Raji (cell line): ENCODE results near the gene ASB15.

Source experiments
- POLR2A ChIP-seq: IDR thresholded peaks from 2 replicates; pipeline ENCODE4 v1.6.1; 2011; ENCODE audit warnings: low read depth, low read length, control low read depth; ENCODE audit not compliant: insufficient read depth

ASB15 gene

DNA sequence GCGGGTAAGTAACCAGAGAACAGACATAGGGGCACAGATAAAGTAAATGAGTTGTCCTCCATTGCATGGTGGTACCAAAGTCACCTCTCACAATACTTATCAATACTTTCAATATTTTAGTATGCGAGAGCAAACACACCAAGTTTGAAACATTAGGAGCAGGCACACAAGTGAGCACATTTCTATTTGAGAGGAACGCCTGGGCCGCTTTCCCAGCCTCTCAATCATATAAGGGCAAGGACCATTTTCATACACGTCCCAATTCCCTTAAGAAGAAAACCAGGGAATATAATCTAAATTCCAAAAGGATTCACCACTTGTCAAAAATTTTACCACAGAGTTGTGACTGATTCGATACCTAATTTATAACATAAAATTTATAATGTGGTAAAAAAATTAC lies 61.6 kb downstream of the ASB15 start:
- no peak for TF ChIP-seq POLR2A

DNA sequence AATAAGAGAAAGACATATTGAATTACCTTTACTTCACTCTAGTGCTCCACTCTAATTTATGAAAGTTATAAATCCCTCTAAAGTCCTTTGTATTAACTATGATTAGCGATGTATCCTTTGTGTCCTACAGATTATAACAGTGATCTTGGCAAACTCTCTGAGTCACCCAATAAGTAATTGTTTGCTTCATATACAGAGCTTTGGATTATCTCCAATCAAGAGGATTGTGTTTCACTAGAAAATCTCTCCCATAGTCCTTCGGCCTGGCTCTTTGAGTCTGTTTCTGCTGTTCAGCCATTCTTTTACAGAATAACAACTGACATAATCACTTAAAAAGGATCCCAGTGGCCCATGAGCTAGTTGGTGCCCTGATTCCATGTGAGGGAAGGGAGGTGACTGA lies 63.5 kb downstream of the ASB15 start:
- no peak for TF ChIP-seq POLR2A

DNA sequence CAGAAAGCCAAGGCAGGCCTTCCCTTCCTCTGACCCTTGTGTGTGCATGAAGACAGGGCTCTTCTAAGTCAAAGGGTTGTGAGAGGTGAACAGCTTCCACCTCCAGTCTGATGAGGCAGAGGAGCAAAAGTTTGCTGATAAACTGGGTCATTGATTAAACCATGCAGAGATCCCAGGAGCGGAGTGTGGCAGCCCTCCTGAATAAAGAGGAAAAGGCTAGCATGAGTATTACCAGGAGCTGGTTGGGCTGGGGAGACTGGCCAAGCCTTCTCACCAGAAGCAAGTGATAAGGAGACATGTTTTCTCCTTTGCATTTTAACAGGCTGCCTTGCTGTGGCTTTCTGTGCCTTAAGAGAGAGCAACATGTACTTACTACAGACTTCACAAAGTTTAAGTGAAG lies 64.3 kb downstream of the ASB15 start:
- TF ChIP-seq POLR2A: no peak

DNA sequence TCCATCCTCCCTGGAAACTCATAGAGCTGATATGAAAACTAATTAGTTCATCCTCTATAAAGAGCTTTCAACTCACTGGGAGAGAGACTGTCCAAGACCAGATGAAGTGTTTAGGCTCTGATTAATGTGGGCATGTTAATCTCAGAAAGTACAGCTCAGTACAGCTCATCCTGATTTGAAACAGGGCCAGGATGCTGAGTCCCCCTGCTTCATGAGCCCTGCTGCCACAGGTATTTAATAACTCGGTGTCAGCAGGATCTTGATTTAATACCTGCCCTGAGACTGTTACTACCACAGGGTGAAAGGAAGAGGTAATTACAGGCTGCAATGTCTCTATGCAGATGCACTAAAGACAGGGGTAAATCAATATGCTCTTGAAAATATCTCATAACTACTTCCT lies 64.9 kb downstream of the ASB15 start:
- TF ChIP-seq POLR2A: no peak

DNA sequence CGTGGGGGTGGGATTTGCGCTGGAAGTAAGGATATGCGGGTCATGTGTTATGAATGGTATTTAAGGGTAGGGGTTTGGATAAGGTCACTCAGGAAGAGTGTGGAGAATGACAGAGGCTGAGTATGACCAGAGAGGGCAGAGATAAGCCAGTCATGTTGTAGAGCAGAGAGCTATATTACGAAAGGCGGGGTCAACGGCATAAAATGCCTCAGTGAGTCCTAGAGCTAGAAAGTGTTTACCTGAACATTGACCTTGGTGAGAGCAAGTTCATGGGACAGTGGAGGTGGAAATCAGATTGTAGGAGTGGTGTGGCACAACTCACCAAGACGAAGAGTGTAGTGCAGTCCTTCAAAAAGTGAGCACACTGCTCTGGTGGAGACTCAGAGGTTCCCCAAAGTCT lies 67.9 kb downstream of the ASB15 start:
- no peak for TF ChIP-seq POLR2A

DNA sequence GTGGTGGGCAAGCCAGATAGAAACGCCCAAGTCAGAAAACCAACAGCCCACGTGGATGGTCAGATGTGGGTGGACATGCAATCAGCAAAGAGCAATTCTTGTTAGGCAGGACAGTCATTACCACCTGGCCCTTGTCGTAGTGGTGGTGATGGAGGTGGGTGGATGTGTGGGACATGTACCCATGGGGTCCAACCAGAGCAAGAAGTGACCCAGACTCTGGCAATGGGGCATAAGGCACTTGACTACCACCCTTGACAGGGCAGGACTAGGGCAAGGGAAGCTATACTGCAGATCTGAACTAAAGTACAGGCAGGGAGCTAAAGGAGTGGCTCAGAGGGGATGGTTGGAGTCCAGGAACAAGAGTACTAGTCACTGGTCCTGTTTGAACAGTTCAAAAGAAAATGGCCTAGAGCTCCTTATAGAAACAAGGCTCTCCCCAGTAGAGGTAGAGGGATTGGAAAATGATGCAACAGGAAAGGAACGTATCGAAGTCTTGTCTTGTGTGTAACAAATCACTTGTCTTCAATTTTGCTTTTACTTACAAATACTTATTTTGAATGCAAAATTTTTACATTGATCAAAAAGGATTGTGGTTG lies 71.6 kb downstream of the ASB15 start:
- TF ChIP-seq POLR2A: no peak

DNA sequence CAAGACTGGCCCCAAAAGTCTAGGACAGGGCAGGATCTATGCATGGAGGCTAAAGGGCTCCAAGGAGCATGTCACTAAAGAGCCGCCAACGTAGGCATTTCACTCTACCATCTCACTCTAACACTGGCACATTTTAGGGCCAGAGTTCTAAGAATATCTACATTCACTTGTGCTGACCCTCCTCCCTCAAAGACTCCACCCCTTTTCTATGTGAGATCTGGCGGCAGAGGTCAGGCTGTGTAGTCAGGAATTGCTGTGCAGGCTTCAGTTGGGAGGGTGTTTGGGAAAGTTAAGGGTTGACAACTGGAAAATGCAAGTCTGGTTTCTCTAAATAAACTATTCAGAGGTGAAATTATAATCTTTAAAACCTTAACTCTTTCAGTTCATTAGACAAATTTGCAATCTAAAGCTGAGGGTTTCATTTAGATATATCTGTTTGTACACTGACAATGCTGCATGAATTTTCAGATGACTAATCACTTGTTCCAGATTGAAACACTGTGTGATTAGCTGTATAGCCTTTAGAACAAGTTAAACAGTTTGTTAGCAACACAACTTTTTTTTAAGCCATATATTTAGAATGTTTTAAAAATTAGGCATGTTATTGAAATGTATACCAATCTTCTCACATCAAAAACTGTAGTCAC lies 72.3 kb downstream of the ASB15 start:
- TF ChIP-seq POLR2A: no peak

DNA sequence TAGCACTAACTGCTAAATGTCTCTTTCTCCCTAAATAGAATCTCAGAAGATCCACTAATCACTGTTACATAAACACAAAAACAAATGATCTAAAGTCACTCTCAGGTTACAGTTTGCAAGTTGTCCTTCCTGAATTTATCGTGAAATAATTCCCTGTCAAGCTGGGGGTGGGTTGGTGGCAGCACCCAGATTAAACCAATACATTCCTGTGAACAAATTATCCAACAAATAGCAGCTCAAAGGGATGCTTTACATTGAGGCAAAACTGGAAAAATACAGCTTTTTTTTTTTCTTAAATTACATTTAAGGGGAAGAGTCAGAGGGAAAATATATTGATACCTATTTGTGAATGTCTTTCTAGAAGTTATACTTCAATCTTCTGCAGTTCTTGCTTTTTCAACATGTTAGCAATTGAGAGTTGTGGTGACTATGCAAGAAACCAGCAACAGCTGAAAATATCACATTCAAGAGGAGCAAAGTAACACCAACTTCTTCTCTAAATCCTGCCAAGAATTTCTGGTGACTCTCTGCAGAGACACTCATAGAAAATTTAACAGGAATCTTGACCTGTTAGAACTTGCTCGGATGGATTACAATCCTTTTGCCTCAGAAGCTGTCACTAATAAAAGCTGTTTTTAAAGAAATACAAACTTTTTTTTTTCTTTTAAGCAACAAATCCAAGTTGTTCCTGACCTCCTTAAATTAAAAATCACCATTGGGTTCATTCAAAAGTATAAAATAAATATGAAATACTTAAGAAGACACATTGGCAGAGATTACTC lies 73.0 kb downstream of the ASB15 start:
- no peak for TF ChIP-seq POLR2A

DNA sequence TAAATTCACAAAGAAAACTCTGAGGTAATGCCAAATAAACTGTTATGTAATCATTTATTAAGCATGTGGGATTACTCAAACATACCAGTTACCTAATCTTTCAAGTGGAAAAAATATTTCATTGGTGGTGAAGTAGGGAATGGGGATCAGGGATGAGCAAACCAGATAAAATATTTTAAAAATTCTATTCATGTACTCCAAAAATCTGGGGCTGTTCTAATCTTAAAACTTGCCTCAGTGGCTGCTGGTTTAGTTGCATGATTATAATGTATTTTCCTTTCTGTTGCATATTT lies 73.5 kb downstream of the ASB15 start:
- no peak for TF ChIP-seq POLR2A

DNA sequence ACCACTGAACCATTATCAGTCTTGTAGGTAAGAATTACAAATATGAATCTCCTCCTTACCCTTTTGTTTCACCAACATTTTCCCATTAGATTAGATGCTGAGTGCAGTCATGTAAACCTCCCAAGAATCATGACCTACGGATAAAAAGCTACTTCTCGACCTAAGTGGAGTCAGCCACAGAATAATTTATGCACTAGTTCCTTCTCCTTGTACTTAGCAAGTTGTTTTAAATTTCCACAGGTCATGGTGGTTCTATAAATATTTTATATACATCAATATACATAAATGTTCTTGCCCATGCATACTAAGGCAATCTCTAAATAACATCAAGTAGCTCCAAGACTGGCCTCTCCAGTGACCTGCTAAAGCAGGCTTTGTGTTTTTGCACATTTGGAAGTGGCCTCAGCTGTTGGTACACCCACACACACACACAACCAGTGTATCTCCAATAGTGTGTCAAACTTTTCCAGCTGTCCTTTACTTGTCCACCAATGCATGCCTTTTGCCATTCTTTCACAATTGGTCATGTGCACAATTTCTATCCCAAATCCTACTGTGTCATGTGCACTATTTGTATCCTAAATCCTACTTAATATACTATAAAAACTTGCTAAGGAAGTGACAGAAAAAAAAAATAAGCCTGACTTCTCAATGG lies 75.6 kb downstream of the ASB15 start:
- no peak for TF ChIP-seq POLR2A

DNA sequence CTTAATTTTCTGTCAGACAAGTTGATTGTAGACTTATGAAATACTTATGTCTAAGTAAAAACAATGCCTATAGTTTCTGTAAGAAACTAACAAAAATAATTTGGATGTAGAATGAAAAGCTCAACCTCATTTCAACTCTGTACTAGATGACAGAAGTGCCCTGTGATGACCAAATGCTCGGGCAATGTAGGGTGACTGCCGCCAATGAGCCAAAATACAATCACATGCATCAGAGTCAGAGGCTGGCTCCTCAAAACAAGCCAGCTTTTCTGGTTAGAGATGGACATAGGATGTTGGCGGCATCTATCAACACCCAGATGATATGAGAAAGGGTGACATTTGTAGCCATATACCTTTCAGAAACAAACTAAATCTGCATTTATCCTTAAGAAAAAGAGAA lies 78.0 kb downstream of the ASB15 start:
- TF ChIP-seq POLR2A: no peak

DNA sequence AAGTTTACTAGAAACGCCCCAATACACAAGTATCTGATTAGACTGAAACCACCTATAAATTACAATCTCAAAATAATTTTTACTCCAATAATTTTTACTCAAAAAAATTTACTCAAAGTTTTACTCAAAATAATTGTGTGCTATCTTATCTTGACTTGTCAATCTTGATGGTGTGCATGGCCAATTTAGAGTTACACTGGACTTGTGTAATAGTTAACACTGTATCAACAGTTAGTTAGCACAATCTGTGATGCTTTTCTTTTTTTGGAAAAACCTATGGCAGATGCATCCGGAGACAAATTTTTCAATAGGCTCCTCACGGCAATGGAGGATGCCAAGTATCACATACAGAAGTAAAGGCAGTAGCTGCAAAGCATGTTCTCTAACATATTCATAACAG lies 79.0 kb downstream of the ASB15 start:
- TF ChIP-seq POLR2A: no peak

DNA sequence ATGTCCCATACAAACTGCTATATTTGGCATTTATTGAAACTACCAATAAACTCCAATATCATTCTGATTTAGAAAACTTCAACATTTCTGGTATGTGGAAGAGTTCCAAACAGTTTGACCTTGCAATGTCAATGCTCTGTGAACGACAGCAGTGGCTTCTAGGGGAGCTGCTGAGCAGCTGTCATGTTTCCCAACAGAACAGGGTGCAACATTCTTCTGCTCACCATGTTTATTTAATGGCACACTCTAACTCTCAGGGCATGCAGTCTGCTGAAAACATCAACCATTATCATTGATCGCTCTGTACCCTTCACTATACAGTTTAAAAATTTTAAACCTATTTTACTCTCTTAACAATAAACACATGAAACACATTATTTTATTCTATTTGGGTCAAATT lies 79.9 kb downstream of the ASB15 start:
- TF ChIP-seq POLR2A: no peak

DNA sequence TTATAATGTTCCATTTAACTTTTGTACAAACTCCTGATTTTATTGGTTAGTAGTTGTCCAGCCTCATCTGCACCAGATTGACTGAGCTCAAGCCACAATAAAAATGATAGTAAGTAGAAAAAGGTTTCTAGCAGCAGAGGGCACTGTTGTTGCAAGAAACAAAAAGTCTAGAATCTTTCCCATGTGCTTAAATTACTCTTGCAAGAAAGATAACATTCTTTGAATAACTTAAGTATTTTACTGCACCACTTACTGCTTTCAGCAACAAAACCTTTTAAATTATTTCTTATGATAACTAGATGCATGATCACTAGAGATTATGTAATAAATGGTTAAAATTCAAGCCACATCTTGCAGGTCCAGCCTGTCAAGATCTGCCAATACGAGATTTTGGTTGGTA lies 81.1 kb downstream of the ASB15 start:
- TF ChIP-seq POLR2A: no peak

DNA sequence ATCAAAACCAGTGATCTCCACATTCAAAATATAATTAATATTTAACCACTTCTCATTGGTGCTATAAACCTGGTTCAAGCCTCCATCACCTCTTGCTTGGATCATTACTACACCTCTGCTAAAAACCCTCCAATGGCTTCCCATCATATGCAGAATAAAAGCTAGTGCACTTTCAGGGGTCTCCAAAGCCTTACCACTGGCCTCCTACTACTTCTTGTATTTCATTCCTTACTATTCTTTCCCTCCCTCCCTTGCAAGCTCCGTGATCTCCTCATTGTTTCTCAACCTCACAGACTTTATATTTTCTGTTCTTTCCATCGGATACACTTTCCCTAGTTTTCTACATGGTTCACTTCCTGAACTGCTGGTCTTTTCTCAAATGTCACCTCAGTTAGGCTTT lies 85.5 kb downstream of the ASB15 start:
- no peak for TF ChIP-seq POLR2A

DNA sequence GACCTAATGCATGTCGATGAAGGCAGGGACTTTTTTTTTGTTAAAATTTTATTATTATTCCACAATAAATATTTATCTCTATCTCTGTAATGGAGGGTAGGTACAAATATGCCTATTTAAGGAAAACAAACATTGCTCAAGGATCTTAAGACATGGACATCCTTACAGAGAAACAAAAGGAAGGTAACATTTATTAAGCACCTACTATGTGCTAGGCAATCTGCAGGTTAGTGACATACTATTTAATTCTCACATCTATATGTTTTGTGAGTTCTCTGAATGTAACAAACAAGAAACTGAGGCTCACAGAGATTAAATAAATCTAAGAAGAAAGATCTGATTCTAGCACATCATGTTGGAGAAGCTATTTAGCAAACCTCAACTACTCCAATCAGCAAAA lies 86.1 kb downstream of the ASB15 start:
- TF ChIP-seq POLR2A: no peak
